ENCODE measurements around the gene COLEC12.

Gene COLEC12

GRCh38 chr18:471716-472115, 28.8 kb downstream of the COLEC12 start:
- no peaks in the 10 kb centered on the region for H3K4me1 Mint-ChIP-seq (ENCODE audit: low read depth)
- H3K4me3 Mint-ChIP-seq = no peak overlapping the region
- no peaks in the 10 kb centered on the region for H3K36me3 Mint-ChIP-seq (ENCODE audit: low read depth)
- no peak overlapping the region for H3K27ac Mint-ChIP-seq
- DNase-seq = no peak
- no peaks in the 10 kb centered on the region for H3K9me3 Mint-ChIP-seq
- peaks cover 25% of the 10 kb centered on the region for H3K27me3 Mint-ChIP-seq

- peaks cover 31% of the 10 kb centered on the region for H3K27me3 Mint-ChIP-seq
- H3K4me1 Mint-ChIP-seq (ENCODE audit: low read depth) = no peaks in the 10 kb centered on the region
- H3K36me3 Mint-ChIP-seq (ENCODE audit: low read depth) = no peaks in the 10 kb centered on the region
- no peak for DNase-seq
- H3K4me3 Mint-ChIP-seq = no peak overlapping the region
- no peaks in the 10 kb centered on the region for H3K9me3 Mint-ChIP-seq
- H3K27ac Mint-ChIP-seq = no peak overlapping the region
These were observed 29.6 kb downstream of the COLEC12 start for GRCh38 chr18:470661-471501.

DNA sequence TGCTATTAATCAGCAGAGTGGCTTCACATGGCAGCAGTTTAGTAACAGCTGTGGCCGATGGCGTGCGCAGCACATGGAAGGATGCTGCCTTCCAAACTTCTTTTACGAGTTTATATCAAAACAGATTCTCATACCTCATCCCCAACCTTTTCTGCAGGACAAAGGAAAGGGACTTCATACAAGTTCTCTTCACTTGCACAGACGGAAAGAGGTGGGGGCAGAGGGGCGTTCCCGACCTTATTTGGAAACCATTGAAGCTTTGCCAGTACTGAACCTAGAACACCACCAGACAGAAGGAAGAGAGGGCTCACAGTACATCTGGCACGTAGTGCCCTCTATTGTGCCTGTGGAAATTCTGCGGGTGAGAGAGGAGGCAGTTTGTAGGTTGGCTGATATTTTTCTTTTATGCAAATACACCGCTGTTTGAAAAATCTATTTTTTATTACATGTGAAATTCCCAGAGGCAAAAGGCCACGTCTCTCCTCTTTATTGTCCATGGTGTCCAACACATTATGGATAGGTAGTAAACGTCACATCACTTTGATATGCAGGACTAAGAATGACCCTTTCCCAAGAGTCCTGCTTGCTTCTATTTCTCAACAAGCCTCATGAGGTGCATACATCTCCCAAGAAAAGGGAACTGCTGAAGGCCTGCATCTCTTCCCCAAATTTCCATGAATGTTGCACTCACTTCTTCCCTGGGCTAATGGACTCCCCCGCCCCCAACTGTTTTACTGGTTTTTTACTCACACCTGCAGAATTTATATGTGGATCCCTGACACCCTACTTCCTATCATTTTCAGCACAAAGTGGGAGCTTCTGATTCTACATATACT, 31.3 kb downstream of the COLEC12 start:
- no peak overlapping the region for H3K27ac Mint-ChIP-seq

DNA sequence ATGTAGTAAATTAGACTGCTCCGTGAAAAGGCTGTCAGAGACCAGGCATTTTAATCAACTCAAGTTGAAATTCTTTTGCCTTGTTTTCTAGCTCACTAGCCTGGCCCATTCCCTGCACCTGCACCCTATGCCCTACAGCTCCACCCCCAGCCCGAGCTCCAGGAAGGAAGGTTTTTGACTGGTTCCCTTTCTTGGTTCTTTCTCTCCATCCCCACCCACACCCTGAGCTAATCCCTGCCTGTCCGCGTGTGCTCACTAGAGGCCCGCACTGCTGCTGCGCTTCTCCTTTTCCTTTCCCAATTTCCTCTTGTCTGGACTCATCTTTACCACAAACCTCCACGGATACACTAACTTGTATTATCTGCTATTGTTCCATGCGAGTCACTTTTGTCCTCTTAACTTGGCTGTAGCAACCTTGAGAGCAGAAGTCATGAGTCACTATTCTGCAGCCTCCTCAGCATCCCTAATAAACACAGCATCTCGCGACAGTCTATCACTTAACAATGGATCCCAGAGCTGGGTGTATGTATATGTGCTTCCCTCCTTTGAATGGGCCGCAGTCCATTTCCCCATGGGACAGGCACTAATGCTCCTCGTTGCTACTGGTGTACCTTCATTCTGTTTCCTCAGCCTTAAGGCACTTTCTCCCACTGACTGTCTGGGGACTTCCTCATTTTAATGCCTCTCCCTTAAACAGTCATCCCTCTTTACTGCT, 36.5 kb downstream of the COLEC12 start:
- no peaks in the 10 kb centered on the region for H3K9me3 Mint-ChIP-seq
- H3K36me3 Mint-ChIP-seq (ENCODE audit: low read depth) = no peaks in the 10 kb centered on the region
- DNase-seq = no peak
- H3K4me3 Mint-ChIP-seq = no peak overlapping the region
- no peak overlapping the region for H3K27ac Mint-ChIP-seq
- no peaks in the 10 kb centered on the region for H3K4me1 Mint-ChIP-seq (ENCODE audit: low read depth)
- peaks cover 51% of the 10 kb centered on the region for H3K27me3 Mint-ChIP-seq

More for the DNA sequence above, 31.3 kb downstream of the COLEC12 start:
- Mint-ChIP-seq H3K9me3 (no peaks in the 10 kb centered on the region), H3K4me3 (no peak overlapping the region), H3K27me3 (peaks cover 38% of the 10 kb centered on the region), H3K36me3 (ENCODE audit: low read depth) (no peaks in the 10 kb centered on the region), H3K4me1 (ENCODE audit: low read depth) (no peaks in the 10 kb centered on the region)
- DNase-seq = no peak

DNA sequence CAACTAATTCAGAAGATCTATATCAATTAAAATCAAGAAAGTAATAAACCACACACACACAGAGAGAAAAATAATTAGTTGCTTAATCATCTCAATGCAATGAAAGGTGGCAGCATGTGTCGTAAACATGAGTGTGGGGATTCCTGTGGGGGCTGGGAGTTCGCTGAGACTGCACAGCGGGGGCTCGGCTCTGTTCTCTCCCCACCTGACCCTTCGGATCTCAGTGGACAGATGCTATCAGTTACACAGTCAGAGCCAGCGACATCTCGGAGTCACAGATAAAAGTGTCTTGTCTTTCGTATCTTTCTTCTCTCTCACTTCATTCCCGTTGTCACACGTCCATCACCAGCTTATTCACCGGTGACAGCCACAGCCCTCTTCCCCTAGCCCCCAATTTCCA, 37.1 kb downstream of the COLEC12 start:
- Mint-ChIP-seq H3K9me3 (no peaks in the 10 kb centered on the region), H3K36me3 (ENCODE audit: low read depth) (no peaks in the 10 kb centered on the region), H3K27ac (no peak overlapping the region), H3K27me3 (peaks cover 50% of the 10 kb centered on the region), H3K4me1 (ENCODE audit: low read depth) (no peaks in the 10 kb centered on the region), H3K4me3 (no peak overlapping the region)
- DNase-seq = no peak

GRCh38 chr18:461762-462161, 38.7 kb downstream of the COLEC12 start:
- no peaks in the 10 kb centered on the region for H3K4me1 Mint-ChIP-seq (ENCODE audit: low read depth)
- peaks cover 41% of the 10 kb centered on the region for H3K27me3 Mint-ChIP-seq
- no peaks in the 10 kb centered on the region for H3K36me3 Mint-ChIP-seq (ENCODE audit: low read depth)
- H3K27ac Mint-ChIP-seq = no peak overlapping the region
- no peak overlapping the region for H3K4me3 Mint-ChIP-seq
- DNase-seq = no peak
- no peaks in the 10 kb centered on the region for H3K9me3 Mint-ChIP-seq

- DNase-seq = no peak
- peaks cover 42% of the 10 kb centered on the region for H3K27me3 Mint-ChIP-seq
- no peaks in the 10 kb centered on the region for H3K9me3 Mint-ChIP-seq
- no peak overlapping the region for H3K4me3 Mint-ChIP-seq
- H3K27ac Mint-ChIP-seq = no peak overlapping the region
- no peaks in the 10 kb centered on the region for H3K4me1 Mint-ChIP-seq (ENCODE audit: low read depth)
- H3K36me3 Mint-ChIP-seq (ENCODE audit: low read depth) = no peaks in the 10 kb centered on the region
These were observed 39.7 kb downstream of the COLEC12 start for GRCh38 chr18:460791-461190.

GRCh38 chr18:459814-460593, 40.5 kb downstream of the COLEC12 start:
- H3K4me1 Mint-ChIP-seq (ENCODE audit: low read depth) = no peaks in the 10 kb centered on the region
- H3K27me3 Mint-ChIP-seq = peaks cover 46% of the 10 kb centered on the region
- no peak for DNase-seq
- H3K4me3 Mint-ChIP-seq = no peak overlapping the region
- H3K36me3 Mint-ChIP-seq (ENCODE audit: low read depth) = no peaks in the 10 kb centered on the region
- H3K27ac Mint-ChIP-seq = no peak overlapping the region
- H3K9me3 Mint-ChIP-seq = no peaks in the 10 kb centered on the region

DNA sequence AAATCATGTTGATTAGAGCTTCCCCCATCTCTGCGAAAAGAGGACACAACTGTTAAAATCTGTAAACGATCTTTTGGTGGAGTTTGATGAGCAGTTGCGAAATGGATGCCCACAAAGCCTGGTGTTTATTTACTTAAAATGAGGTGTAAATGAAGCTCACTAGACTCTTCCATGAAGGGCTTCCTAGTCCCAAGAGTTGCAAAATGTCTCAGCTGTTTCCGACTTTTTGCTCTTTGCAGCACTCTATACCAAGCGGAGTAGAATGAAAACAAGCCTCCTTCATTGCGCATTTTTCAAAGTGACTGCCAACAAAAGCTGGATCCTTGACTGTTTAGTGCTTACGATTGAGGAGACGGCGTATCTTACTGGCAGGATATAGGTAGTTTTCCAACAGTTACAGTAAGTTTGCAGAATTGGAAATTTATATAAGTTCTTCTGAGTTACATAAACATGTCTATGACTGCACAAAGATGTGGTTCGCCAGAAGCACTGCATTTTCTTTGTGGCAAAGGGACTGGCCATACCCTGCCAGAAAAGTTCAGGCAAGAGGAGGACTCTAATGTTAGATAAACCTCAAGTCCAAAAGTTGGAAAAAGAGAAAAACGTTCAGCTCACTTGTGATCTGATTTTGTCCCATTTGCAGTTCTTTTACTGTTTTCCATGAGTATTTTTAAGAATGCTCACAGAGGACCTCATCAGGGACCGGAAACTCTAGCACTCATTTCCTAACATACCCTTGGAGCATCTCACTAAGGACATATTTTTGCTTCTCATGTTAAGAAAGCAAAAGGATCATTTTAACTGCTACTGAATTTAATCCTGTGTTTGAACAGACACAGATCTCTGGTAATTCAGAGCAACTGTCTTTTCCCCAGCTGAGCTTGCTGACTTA, 42.7 kb downstream of the COLEC12 start:
- H3K36me3 Mint-ChIP-seq (ENCODE audit: low read depth) = no peaks in the 10 kb centered on the region
- peaks cover 2% of the 10 kb centered on the region for H3K9me3 Mint-ChIP-seq
- peaks cover 30% of the 10 kb centered on the region for H3K27me3 Mint-ChIP-seq
- no peak overlapping the region for H3K27ac Mint-ChIP-seq
- DNase-seq = no peak
- no peaks in the 10 kb centered on the region for H3K4me1 Mint-ChIP-seq (ENCODE audit: low read depth)
- H3K4me3 Mint-ChIP-seq = no peak overlapping the region

DNA sequence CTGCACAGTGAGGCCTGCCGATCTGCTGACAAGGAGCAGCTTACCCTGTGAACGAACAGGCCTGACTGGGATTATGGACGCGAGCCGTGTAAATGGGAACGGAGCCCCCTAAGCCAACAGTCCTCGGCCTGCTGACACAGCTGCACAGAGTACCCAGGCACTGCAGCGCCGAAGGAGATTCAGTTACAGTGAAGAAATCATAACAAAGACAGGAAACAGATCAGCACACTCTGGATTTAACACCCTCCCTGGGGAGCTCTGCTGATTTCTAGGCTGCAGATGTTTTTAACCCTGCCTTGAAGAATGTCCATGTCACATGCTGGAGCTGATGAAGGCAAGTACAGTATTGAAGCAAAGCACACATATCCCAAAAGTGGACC, 43.4 kb downstream of the COLEC12 start:
- Mint-ChIP-seq H3K4me3 (no peak overlapping the region), H3K27me3 (peaks cover 30% of the 10 kb centered on the region), H3K27ac (no peak overlapping the region), H3K4me1 (ENCODE audit: low read depth) (no peaks in the 10 kb centered on the region), H3K9me3 (peaks cover 2% of the 10 kb centered on the region), H3K36me3 (ENCODE audit: low read depth) (no peaks in the 10 kb centered on the region)
- no peak for DNase-seq

DNA sequence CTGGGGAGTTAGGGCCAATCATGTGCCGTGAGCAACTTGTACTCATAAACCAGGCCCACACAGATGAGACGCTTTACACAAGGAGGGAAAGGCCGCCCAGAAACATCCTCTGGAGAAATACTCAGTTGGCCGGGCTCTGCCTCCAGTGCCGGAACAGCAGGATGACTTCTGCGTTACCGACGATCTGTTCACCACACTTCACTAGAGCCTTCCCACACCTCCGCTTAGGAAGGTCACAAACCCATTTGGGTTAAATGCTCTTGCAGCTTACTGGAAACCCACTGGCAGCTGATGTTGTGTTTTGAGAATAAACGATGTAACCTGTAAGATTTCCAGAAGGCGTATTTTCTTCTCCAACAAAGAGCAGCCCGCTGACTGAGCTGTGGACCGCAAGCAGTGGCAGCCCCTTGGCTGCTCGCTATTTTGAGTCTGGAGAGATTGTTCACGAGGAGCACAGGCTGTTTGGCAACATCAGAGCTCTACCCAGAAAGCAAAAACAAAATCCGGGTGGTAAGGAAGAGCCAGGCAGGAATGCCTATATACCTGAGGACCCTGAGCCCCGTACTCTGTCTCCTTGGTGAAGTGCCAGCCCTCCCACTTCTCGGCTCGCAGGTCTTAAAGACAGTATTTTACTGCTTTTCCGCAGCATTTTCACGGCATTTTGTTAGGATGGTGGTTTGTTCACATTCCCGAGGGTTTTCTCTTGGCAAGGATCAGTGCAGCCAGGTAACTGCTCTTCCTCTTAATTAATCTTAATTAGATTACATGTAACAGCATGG, 44.0 kb downstream of the COLEC12 start:
- no peak overlapping the region for H3K4me3 Mint-ChIP-seq
- no peak overlapping the region for H3K27ac Mint-ChIP-seq
- peaks cover 2% of the 10 kb centered on the region for H3K9me3 Mint-ChIP-seq
- peaks cover 28% of the 10 kb centered on the region for H3K27me3 Mint-ChIP-seq
- no peak for DNase-seq
- no peaks in the 10 kb centered on the region for H3K4me1 Mint-ChIP-seq (ENCODE audit: low read depth)
- H3K36me3 Mint-ChIP-seq (ENCODE audit: low read depth) = no peaks in the 10 kb centered on the region

DNA sequence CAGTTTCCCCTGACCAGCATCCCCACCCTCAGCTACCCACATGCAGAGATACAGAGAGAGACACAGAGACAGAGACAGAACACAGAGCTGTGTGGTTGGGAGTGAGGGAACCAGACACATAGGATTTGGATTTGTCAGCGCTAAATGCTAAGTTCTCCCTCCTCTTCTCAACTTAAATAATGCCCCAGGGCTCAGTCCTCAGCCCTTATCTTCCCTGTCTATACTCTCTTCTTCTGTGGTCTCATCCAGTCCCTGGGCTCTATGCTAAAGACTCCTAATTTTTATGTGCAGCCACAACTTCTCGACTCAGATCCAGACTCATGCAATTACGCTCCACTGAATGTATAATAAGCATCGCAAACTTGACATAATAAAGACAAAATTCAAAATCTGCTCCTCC, 47.1 kb downstream of the COLEC12 start:
- Mint-ChIP-seq H3K27me3 (peaks cover 17% of the 10 kb centered on the region), H3K36me3 (ENCODE audit: low read depth) (no peaks in the 10 kb centered on the region), H3K9me3 (peaks cover 5% of the 10 kb centered on the region), H3K4me1 (ENCODE audit: low read depth) (no peaks in the 10 kb centered on the region), H3K27ac (no peak overlapping the region), H3K4me3 (no peak overlapping the region)
- DNase-seq = no peak

GRCh38 chr18:452816-453215, 47.7 kb downstream of the COLEC12 start:
- peaks cover 5% of the 10 kb centered on the region for H3K9me3 Mint-ChIP-seq
- no peak overlapping the region for H3K27ac Mint-ChIP-seq
- no peaks in the 10 kb centered on the region for H3K36me3 Mint-ChIP-seq (ENCODE audit: low read depth)
- no peaks in the 10 kb centered on the region for H3K4me1 Mint-ChIP-seq (ENCODE audit: low read depth)
- DNase-seq = no peak
- no peak overlapping the region for H3K4me3 Mint-ChIP-seq
- H3K27me3 Mint-ChIP-seq = peaks cover 20% of the 10 kb centered on the region
